Measurements from ENCODE around the gene GHRL.

The GHRL gene

DNA sequence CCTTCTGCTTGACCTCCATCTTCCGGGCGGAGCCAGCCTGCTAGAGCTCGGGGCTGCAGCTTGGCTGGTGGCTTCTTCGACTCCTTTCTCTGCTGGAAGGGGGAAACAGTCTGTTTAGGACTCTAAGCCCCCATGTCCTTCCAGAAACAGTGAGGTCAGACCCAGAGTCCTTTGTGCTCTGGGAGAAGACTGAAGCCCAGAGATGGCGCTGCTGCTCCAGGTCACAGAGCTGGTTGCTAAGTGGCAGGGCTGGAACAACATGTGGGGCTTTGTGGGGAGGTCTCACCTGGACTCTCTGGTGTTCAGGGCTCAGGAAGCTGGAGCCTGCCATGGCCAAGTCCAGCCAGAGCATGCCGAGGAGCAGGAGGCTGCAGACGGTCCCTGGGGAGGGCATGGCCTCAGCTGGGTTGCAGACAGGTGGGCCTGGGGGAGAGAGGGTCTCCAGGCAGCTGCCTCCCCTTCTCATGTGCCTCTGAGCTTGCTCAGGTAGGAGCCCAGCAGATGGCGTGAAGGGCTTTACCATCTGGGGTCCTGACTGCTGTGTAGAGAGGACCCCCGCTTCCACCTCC lies 2.9 kb downstream of the GHRL start:
- no peaks in the 10 kb centered on the region for H3K27me3 ChIP-seq
- peaks cover 100% of the 10 kb centered on the region for H3K4me1 ChIP-seq
- no peak for TF ChIP-seq Cebpa-rat (IDR thresholded peaks at IDR 0.05)

GRCh38 chr3:10289077-10289476 lies 3.7 kb downstream of the GHRL start:
- TF ChIP-seq Cebpa-rat (IDR thresholded peaks at IDR 0.05) = no peak
- Histone ChIP-seq H3K9me3 (no peaks in the 10 kb centered on the region), H3K36me3 (peaks cover 45% of the 10 kb centered on the region), H3K4me3 (no peak overlapping the region), H3K9ac (peak overlapping the region; percentile 57), H3K27ac (peak overlapping the region; percentile 76), H3K27me3 (no peaks in the 10 kb centered on the region), H3K4me2 (peak overlapping the region; percentile 92), H4K20me1 (no peaks in the 10 kb centered on the region), H3K4me1 (peaks cover 100% of the 10 kb centered on the region)

More for the DNA sequence above, 2.9 kb downstream of the GHRL start:
- Histone ChIP-seq H3K36me3 (peaks cover 45% of the 10 kb centered on the region), H3K4me2 (peak overlapping the region; percentile 92), H3K9ac (peak overlapping the region; percentile 36; the same call in 1 of the 2 replicates), H4K20me1 (no peaks in the 10 kb centered on the region), H3K9me3 (no peaks in the 10 kb centered on the region), H3K4me3 (no peak overlapping the region; the same call in 1 of the 2 replicates), H3K27ac (peak overlapping the region; percentile 76)

- peaks cover 100% of the 10 kb centered on the region for H3K4me1 ChIP-seq
- no peak for TF ChIP-seq Cebpa-rat (IDR thresholded peaks at IDR 0.05)
- no peak overlapping the region for H3K4me3 ChIP-seq
- H4K20me1 ChIP-seq = no peaks in the 10 kb centered on the region
- H3K9me3 ChIP-seq = no peaks in the 10 kb centered on the region
- 0 out of 2 replicates have a peak overlapping the region, but pooled peaks have one; percentile 57 for H3K9ac ChIP-seq
- no peaks in the 10 kb centered on the region for H3K27me3 ChIP-seq
- peak overlapping the region; percentile 92 for H3K4me2 ChIP-seq
- peaks cover 49% of the 10 kb centered on the region for H3K36me3 ChIP-seq
- peak overlapping the region; percentile 76; the same call in 1 of the 2 replicates for H3K27ac ChIP-seq
Measured at GRCh38 chr3:10288575-10288960, 4.2 kb downstream of the GHRL start.

DNA sequence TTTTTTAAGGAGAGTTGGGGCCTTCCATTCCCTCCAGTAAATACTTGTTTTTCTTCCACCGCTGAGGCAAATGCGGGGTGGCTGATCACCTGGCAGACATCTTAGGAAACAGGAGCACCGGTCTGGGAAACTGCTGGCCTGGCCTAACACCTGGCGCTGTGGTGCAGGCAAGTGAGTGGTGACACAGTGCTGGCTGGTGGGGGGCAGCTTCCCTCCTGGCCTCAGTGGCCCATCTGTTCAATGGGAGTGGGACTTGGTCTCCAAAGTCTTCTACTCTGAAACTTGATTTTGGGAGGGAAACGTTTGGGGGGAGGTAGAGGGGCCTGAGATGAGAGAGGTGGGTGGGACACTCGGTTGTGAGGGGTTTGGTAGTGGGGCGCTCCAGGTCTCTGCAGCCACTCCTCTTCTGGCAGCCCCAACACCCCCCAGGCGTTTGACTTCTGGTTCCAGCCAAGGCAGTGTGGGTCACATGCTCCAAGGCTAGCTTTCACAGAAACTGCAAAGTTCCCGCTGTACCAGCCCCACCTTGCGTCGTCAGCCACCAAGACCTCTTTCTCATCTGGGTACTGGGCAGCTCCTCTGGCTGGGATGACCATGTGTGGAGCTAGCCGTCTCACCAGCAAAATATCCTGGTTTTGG lies 4.7 kb downstream of the GHRL start:
- Histone ChIP-seq H4K20me1 (no peaks in the 10 kb centered on the region), H3K4me1 (peaks cover 100% of the 10 kb centered on the region), H3K27ac (peak overlapping the region; percentile 76; the same call in 1 of the 2 replicates), H3K9me3 (no peaks in the 10 kb centered on the region), H3K4me2 (peak overlapping the region; percentile 92), H3K4me3 (no peak overlapping the region), H3K27me3 (no peaks in the 10 kb centered on the region), H3K36me3 (peaks cover 54% of the 10 kb centered on the region), H3K9ac (no peak overlapping the region)
- TF ChIP-seq Cebpa-rat (IDR thresholded peaks at IDR 0.05) = no peak

DNA sequence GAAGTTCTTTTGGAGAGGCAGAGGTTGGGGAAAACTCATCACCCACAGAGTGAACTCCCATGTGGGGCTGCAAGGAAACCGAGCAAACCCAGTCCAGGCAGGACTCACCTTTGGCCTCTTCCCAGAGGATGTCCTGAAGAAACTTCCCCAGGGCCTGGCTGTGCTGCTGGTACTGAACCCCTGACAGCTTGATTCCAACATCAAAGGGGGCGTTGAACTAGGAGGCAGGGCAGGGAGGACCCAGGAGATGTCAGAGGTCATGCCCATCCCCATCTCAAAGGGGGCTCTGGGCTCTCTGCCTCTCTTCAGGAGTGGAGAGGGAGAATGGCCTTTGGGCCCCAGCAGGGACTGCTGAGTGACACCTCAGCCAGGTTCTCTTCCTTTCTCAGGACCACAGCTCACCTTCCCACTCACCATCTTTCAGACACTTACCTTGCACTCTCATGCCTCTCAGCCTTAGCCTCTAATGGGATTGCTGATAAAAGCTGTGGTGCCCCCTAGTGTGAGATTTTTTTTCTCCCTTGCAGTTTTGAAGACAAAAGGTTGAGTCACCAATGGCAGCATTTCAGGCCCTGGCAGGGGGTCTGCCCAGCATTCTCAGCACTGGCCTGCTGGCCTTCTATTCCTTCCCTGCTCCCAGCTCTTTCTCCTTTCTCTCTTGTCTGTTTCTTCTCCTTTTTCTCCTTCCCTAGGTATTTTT lies 6.0 kb downstream of the GHRL start:
- Histone ChIP-seq H3K4me1 (peaks cover 100% of the 10 kb centered on the region), H4K20me1 (no peaks in the 10 kb centered on the region), H3K9ac (no peak overlapping the region), H3K27me3 (no peaks in the 10 kb centered on the region), H3K4me2 (peak overlapping the region; percentile 81; the same call in 1 of the 2 replicates), H3K9me3 (no peaks in the 10 kb centered on the region), H3K4me3 (no peak overlapping the region), H3K27ac (peak overlapping the region; percentile 43; the same call in 1 of the 2 replicates), H3K36me3 (peaks cover 58% of the 10 kb centered on the region)
- no peak for TF ChIP-seq Cebpa-rat (IDR thresholded peaks at IDR 0.05)

DNA sequence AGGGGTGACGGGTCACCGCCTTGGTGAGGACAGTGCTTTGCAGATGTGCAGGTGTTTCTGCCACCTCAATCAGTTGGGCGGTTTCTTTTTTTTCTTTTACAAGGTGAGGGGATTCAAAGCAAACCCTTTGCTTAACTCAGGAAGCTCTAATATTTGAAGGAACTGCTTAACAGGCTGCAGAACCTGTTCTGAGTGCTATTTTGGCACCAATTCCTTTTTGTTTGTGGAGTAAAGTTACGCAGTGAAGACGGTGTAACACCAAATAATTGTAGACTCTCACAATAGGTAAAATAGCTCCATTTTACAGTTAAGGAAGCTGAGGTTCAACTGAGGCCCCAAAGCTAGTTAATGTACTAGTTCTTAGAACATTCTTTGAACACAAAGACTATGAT lies 6.6 kb downstream of the GHRL start:
- H3K36me3 ChIP-seq = peaks cover 60% of the 10 kb centered on the region

DNA sequence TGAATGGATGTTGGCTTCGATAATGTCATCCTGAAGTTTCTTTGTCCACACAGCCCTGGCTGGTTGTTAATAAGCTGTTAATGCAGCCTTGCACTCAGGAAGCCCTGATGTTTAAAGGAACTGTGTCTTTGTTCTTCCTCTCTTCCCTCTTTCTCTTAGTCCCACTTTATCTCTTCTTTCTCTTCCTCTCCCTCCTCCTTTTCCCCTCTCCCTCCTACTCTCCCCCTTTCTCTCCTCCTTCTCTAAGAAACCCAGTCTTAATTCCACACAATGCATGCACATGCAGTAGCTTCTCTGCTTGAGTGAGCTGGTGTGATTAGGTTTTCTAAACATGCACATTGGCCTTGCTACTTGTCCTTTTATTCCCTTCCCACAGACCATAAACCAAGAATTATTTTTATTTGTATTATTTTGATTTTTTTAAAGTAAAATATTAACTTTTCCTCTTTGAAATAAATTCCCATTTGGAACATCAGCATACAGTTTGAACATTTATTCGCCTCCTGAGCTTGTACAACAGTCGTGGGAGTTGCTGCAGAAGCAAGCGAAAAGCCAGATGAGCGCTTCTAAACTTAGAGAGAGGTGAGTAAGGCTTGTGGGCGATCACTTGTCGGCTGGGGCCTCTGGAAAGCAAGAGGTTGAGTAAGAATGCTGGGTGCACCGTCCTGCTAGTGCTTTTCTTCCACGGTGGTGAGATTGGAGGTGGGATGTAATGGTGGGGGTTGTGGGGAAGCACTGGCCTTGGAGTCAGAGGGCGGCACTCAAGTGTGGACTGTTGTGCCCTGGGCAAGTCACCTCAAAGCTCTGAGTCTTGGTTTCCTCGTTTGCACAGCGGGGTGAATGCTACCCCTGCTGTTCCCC lies 7.2 kb downstream of the GHRL start:
- Histone ChIP-seq H3K27ac (peak overlapping the region; percentile 78), H3K27me3 (no peaks in the 10 kb centered on the region), H3K9me3 (no peaks in the 10 kb centered on the region), H4K20me1 (no peaks in the 10 kb centered on the region), H3K4me3 (no peak overlapping the region), H3K4me2 (peak overlapping the region; percentile 81), H3K4me1 (peaks cover 100% of the 10 kb centered on the region), H3K9ac (peak overlapping the region; percentile 34; the same call in 1 of the 2 replicates), H3K36me3 (peaks cover 66% of the 10 kb centered on the region)
- TF ChIP-seq Cebpa-rat (IDR thresholded peaks at IDR 0.05) = no peak

More for the DNA sequence above, 6.6 kb downstream of the GHRL start:
- TF ChIP-seq Cebpa-rat (IDR thresholded peaks at IDR 0.05) = no peak
- Histone ChIP-seq H4K20me1 (no peaks in the 10 kb centered on the region), H3K27ac (peak overlapping the region; percentile 43), H3K9ac (no peak overlapping the region), H3K4me1 (peaks cover 100% of the 10 kb centered on the region), H3K27me3 (no peaks in the 10 kb centered on the region), H3K9me3 (no peaks in the 10 kb centered on the region), H3K4me2 (peak overlapping the region; percentile 81), H3K4me3 (no peak overlapping the region)

DNA sequence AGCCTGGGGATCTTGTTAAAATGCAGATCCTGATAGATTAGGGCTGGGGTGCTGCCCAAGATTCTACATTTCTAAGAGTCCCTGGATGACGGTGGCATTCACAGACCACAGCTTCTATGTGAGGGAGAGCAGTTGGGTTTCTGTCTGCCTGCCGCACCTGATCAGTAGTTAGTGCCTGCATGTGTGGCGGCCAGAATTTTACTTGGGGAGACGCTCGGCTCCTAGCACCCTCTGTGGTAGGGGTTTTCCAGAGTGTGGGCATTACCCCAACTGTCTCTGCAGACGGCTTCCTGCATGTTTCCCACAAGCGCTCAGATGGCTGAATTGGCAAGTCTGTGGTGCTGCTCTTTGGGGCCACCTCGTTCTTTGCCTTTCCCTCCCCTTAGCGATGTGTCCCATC lies 8.3 kb downstream of the GHRL start:
- H3K27ac ChIP-seq = peak overlapping the region; percentile 78
- peaks cover 96% of the 10 kb centered on the region for H3K4me1 ChIP-seq
- H3K9me3 ChIP-seq = no peaks in the 10 kb centered on the region
- peak overlapping the region; percentile 81 for H3K4me2 ChIP-seq
- peak overlapping the region; percentile 34 for H3K9ac ChIP-seq
- no peaks in the 10 kb centered on the region for H3K27me3 ChIP-seq
- H3K36me3 ChIP-seq = peaks cover 70% of the 10 kb centered on the region
- H3K4me3 ChIP-seq = no peak overlapping the region
- TF ChIP-seq Cebpa-rat (IDR thresholded peaks at IDR 0.05) = no peak
- no peaks in the 10 kb centered on the region for H4K20me1 ChIP-seq

DNA sequence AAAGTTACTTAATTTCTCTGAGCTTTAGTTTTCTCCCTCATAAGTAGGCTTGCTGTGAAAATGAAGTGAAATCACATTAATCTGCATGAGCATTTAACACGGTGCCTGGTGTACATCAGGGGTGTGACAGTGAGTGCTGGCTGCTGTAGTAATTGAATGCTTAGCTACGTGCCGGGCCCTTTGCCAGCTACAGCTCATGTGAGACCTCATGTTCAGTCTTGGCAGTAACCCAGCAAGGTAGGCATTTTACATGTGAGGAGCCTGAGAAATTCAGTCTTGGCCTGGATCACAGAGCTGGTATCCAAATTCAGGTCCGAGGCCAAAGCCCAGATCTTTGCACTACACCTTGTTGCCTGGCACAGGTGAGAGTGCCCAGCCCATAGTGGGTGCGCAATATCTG lies 9.1 kb downstream of the GHRL start:
- Histone ChIP-seq H3K4me1 (peaks cover 87% of the 10 kb centered on the region), H3K27me3 (no peaks in the 10 kb centered on the region), H3K36me3 (peaks cover 69% of the 10 kb centered on the region), H3K9ac (peak overlapping the region; percentile 34; the same call in 1 of the 2 replicates), H3K27ac (peak overlapping the region; percentile 78), H3K4me2 (peak overlapping the region; percentile 81), H4K20me1 (peaks cover 3% of the 10 kb centered on the region), H3K9me3 (no peaks in the 10 kb centered on the region), H3K4me3 (no peak overlapping the region)
- TF ChIP-seq Cebpa-rat (IDR thresholded peaks at IDR 0.05) = no peak

Measured in BLaER1 (cell line).